HEK293 (cell line): Measurements from ENCODE around the gene NEURL1.

Experiments
- CTCF ChIA-PET: fragments of 350-600 bp; formaldehyde crosslinking; extraction: SDS; loops from one replicate; lab custom pipeline; 2021; ENCODE audit warnings: antibody characterized with exemption; lab: Yijun Ruan, JAX
- POLR2A ChIA-PET: fragments of 300-600 bp; formaldehyde crosslinking; extraction: SDS; loops from one replicate; lab custom pipeline; 2020; ENCODE audit warnings: antibody characterized with exemption, inconsistent platforms; lab: Yijun Ruan, JAX
- H3K27ac ChIP-seq: fragments of 200-500 bp; sonication (Bioruptor generic); 2 replicates; pipeline ENCODE4 v1.5.1; 2014; ENCODE audit warnings: low read depth, low read length, control low read depth, inconsistent platforms; ENCODE audit errors: extremely low read depth
- H3K36me3 ChIP-seq, 2 experiments: fragments of 200-500 bp in 1 of 2; sonication (Bioruptor generic) in 1 of 2; 1 replicate in 1 of 2; 2 replicates in 1 of 2; pipeline ENCODE4 v1.5.1; 2014 to 2017; ENCODE audit warnings: inconsistent platforms in 2 of 2, low read length in 2 of 2; ENCODE audit not compliant: control insufficient read depth in 2 of 2, insufficient read depth in 1 of 2
- H3K4me1 ChIP-seq: fragments of 200-500 bp; sonication (Bioruptor generic); 2 replicates; pipeline ENCODE4 v1.5.1; 2014; ENCODE audit warnings: mild to moderate bottlenecking, low read length, inconsistent platforms; ENCODE audit not compliant: control insufficient read depth, insufficient read depth
- H3K4me3 ChIP-seq: 2 replicates; pipeline ENCODE4 v1.5.1; 2011; ENCODE audit warnings: low read depth, mild to moderate bottlenecking, control low read depth, low read length, moderate library complexity
- H3K9me3 ChIP-seq: fragments of 200-500 bp; sonication (Bioruptor generic); 2 replicates; pipeline ENCODE4 v1.5.1; 2014; ENCODE audit warnings: low read depth, low read length, inconsistent platforms; ENCODE audit not compliant: control insufficient read depth, insufficient read depth
- GLIS1 ChIP-seq: fragments of 450-650 bp; formaldehyde crosslinking; IDR thresholded peaks from 2 replicates; pipeline ENCODE4 v1.5.1; 2016; ENCODE audit warnings: missing biosample characterization, missing genetic modification characterization
- KLF16 ChIP-seq: fragments of 450-650 bp; formaldehyde crosslinking; IDR thresholded peaks from 2 replicates; pipeline ENCODE4 v1.5.1; 2017; ENCODE audit warnings: missing biosample characterization, missing genetic modification characterization
- MYNN ChIP-seq: fragments of 450-650 bp; formaldehyde crosslinking; IDR thresholded peaks from 2 replicates; pipeline ENCODE4 v1.5.1; 2016; ENCODE audit warnings: missing biosample characterization, missing genetic modification characterization, borderline replicate concordance
- ZBTB49 ChIP-seq: fragments of 450-650 bp; formaldehyde crosslinking; IDR thresholded peaks from 2 replicates; pipeline ENCODE4 v1.5.1; 2016; ENCODE audit warnings: missing biosample characterization, missing genetic modification characterization, low read depth
- ZBTB7A ChIP-seq: fragments of 450-650 bp; formaldehyde crosslinking; IDR thresholded peaks from 2 replicates; pipeline ENCODE4 v1.5.1; 2016; ENCODE audit warnings: low read depth, missing biosample characterization, missing genetic modification characterization
- ZNF18 ChIP-seq: fragments of 450-650 bp; formaldehyde crosslinking; IDR thresholded peaks from 2 replicates; pipeline ENCODE4 v1.5.1; 2016; ENCODE audit warnings: missing biosample characterization, missing genetic modification characterization
- ZNF221 ChIP-seq: fragments of 450-650 bp; formaldehyde crosslinking; IDR thresholded peaks from 2 replicates; pipeline ENCODE4 v1.5.1; 2017; ENCODE audit warnings: missing biosample characterization, missing genetic modification characterization, borderline replicate concordance
- ZNF280C ChIP-seq: fragments of 450-650 bp; formaldehyde crosslinking; IDR thresholded peaks from 2 replicates; pipeline ENCODE4 v1.5.1; 2016; ENCODE audit warnings: missing biosample characterization, missing genetic modification characterization
- ZNF518A ChIP-seq: fragments of 450-650 bp; formaldehyde crosslinking; conservative IDR thresholded peaks from 2 replicates; pipeline ENCODE4 v1.5.1; 2016; ENCODE audit warnings: low read depth, missing biosample characterization, missing genetic modification characterization
- ZNF558 ChIP-seq: fragments of 450-650 bp; formaldehyde crosslinking; IDR thresholded peaks from 2 replicates; pipeline ENCODE4 v1.5.1; 2016; ENCODE audit warnings: missing biosample characterization, missing genetic modification characterization
- ZNF580 ChIP-seq: fragments of 450-650 bp; formaldehyde crosslinking; IDR thresholded peaks from 2 replicates; pipeline ENCODE4 v1.5.1; 2016; ENCODE audit warnings: missing biosample characterization, missing genetic modification characterization
- ZNF837 ChIP-seq: fragments of 450-650 bp; formaldehyde crosslinking; IDR thresholded peaks from 2 replicates; pipeline ENCODE4 v1.5.1; 2016; ENCODE audit warnings: missing biosample characterization, missing genetic modification characterization

Gene NEURL1

GRCh38 chr10:103582331-103583123 lies 89.0 kb downstream of the NEURL1 start:
- ChIA-PET POLR2A (no interaction called here), CTCF (interaction anchor here (0.7 to 4.1 kb wide), 6 partner anchors 10 to 23 kb away, joined by 3 to 23 read pairs (median 6); no protein-coding TSS in a partner anchor)
- TF ChIP-seq GLIS1 (tag by site-specific recombination) (peak; percentile 38; the same call in 1 of the 2 replicates), KLF16 (tag by site-specific recombination) (no peak)
- TF ChIP-seq, all 188 proteins: peak for 1
- no peaks in the 10 kb centered on the region for H3K4me1 ChIP-seq
- no peaks in the 10 kb centered on the region for H3K36me3 ChIP-seq
- H3K27ac ChIP-seq: no peak overlapping the region
- no peaks in the 10 kb centered on the region for H3K9me3 ChIP-seq
- H3K4me3 ChIP-seq: no peak overlapping the region

- POLR2A ChIA-PET: no interaction called here
- no peaks in the 10 kb centered on the region for H3K36me3 ChIP-seq
- no peak overlapping the region for H3K27ac ChIP-seq
- H3K4me3 ChIP-seq: no peak overlapping the region
- TF ChIP-seq ZBTB49 (tag by site-specific recombination) (no peak), MYNN (tag by site-specific recombination) (no peak), ZNF221 (tag by site-specific recombination) (no peak), ZBTB7A (tag by site-specific recombination) (no peak), ZNF280C (tag by site-specific recombination) (no peak), ZNF558 (tag by site-specific recombination) (no peak)
- no peaks in the 10 kb centered on the region for H3K9me3 ChIP-seq
- CTCF ChIA-PET: interaction anchor here (0.6 to 2.9 kb wide), 3 partner anchors 9 to 273 kb away, joined by 3 to 14 read pairs (median 4); no protein-coding TSS in a partner anchor
- no peaks in the 10 kb centered on the region for H3K4me1 ChIP-seq
These were observed 90.3 kb downstream of the NEURL1 start for GRCh38 chr10:103583871-103584215.

- Histone ChIP-seq H3K27ac (no peak overlapping the region), H3K4me1 (no peaks in the 10 kb centered on the region), H3K9me3 (no peaks in the 10 kb centered on the region), H3K36me3 (no peaks in the 10 kb centered on the region), H3K4me3 (no peak overlapping the region)
- POLR2A ChIA-PET: no interaction called here
- CTCF ChIA-PET: interaction anchor here (0.6 to 2.9 kb wide), 2 partner anchors 8 to 12 kb away, joined by 3 to 14 read pairs; no protein-coding TSS in a partner anchor
- TF ChIP-seq ZNF18 (tag by site-specific recombination) (no peak), ZNF837 (tag by site-specific recombination) (no peak), ZBTB49 (tag by site-specific recombination) (no peak), ZNF580 (tag by site-specific recombination) (no peak), ZNF518A (tag by site-specific recombination) (no peak)
These were observed 90.9 kb downstream of the NEURL1 start for GRCh38 chr10:103584216-103585010.
